Ovary (tissue), 9 donors: ENCODE results near the gene CAMSAP3. TPM values are rescaled to one million over a fixed set of nuclear protein-coding genes. Genes with fewer than 3 reads are reported as not detected.

Source experiments
- DNase-seq, 5 donors: peaks; one replicate each; pipeline ENCODE4 v3.0.0-alpha.2; 2019 to 2020
- H3K27ac ChIP-seq, 2 donors: fragments of 200-600 bp; one replicate each; pipeline versions ENCODE4 v1.5.1 to v1.8.0; 2019 to 2022
- H3K27me3 ChIP-seq: fragments of 200-600 bp; one replicate; pipeline ENCODE4 v1.8.0; 2022
- H3K36me3 ChIP-seq: fragments of 200-600 bp; sonication (generic); one replicate; pipeline ENCODE4 v1.5.1; 2019
- H3K4me1 ChIP-seq: one replicate; pipeline ENCODE4 v1.8.1; 2013; ENCODE audit warnings: mild to moderate bottlenecking, moderate library complexity; ENCODE audit not compliant: insufficient read depth
- H3K4me3 ChIP-seq: fragments of 200-600 bp; sonication (generic); one replicate; pipeline ENCODE4 v1.5.1; 2017
- H3K9me3 ChIP-seq, 2 donors: fragments of 200-600 bp in 1 of 2; sonication (generic) in 1 of 2; one replicate each; pipeline versions ENCODE4 v1.5.1 to v1.8.1; 2013 to 2019; ENCODE audit warnings: mild to moderate bottlenecking in 1 of 2, moderate library complexity in 1 of 2
- CTCF ChIP-seq, 3 donors: fragments of 450-650 bp in 2 of 3; fragments of 200-600 bp in 1 of 3; IDR thresholded peaks; one replicate each; pipeline versions ENCODE4 v1.5.1 to v1.8.0; 2016 to 2022; ENCODE audit warnings: antibody characterized with exemption in 3 of 3, mild to moderate bottlenecking in 1 of 3
- EP300 ChIP-seq: sonication (generic); formaldehyde crosslinking; IDR thresholded peaks from one replicate; pipeline ENCODE4 v1.6.1; 2017; ENCODE audit warnings: antibody characterized with exemption
- POLR2A ChIP-seq: fragments of 450-650 bp; IDR thresholded peaks from one replicate; pipeline ENCODE4 v1.6.1; 2017; ENCODE audit warnings: antibody characterized with exemption, mild to moderate bottlenecking, moderate library complexity
- WGBS, 3 donors: extraction: QIAGEN DNeasy Blood & Tissue Kit in 1 of 3; methylation state at CpG; one replicate each; pipeline versions ENCODE4 v1.1.5 to v1.1.7; 2013 to 2017; 5-methylcytosine and 5-hydroxymethylcytosine counted together
- intact Hi-C, 4 donors: fragments of 100-400 bp; cut with DNase I; formaldehyde crosslinking; loops; one replicate each; pipeline versions ENCODE4 v1.11.0 to v1.15.1; 2022 to 2023
- polyA plus RNA-seq, 2 donors: library from polyadenylated mRNA; stranded (reverse); fragments of 200-250 nt in 1 of 2; fragments of 350-450 nt in 1 of 2; fragmentation: Illumina TruSeq in 1 of 2; extraction: RNeasy Lipid Tissue Mini Kit (QIAGEN cat#74804) in 1 of 2; gene quantifications; one replicate each; pipeline ENCODE4 v1.2.3, GENCODE V29; 2013 to 2014
- total RNA-seq, 7 donors: library from RNA; depleted of rRNA in 2 of 7; stranded (reverse); fragments of >200 nt in 2 of 7; fragmentation: NEBNext Ultra II Directional in 3 of 7; extraction: Animal tissue kit (Norgen Biotek cat#: 25700) in 3 of 7; gene quantifications; one replicate each; pipeline versions ENCODE4 v1.1.0 to v1.2.4, GENCODE V29; 2016 to 2023
- donor health status: DM: no; HTN: no; CAD: no; lungs with moderate emphysema.
- donor health status: DM: no; HTN: no; CAD: no.
- donor health status: Bipolar disorder and iron deficiency.
- donor health status: DM: yes; HTN: yes; CAD: no.
- donor health status: DM: no; HTN: no; CAD: no.
- donor health status: DM: yes; HTN: yes; CAD: no.

The CAMSAP3 gene
- total and polyA plus RNA-seq, 9 donors, result 0.08 to 8.2 (median 1.4) TPM

DNA sequence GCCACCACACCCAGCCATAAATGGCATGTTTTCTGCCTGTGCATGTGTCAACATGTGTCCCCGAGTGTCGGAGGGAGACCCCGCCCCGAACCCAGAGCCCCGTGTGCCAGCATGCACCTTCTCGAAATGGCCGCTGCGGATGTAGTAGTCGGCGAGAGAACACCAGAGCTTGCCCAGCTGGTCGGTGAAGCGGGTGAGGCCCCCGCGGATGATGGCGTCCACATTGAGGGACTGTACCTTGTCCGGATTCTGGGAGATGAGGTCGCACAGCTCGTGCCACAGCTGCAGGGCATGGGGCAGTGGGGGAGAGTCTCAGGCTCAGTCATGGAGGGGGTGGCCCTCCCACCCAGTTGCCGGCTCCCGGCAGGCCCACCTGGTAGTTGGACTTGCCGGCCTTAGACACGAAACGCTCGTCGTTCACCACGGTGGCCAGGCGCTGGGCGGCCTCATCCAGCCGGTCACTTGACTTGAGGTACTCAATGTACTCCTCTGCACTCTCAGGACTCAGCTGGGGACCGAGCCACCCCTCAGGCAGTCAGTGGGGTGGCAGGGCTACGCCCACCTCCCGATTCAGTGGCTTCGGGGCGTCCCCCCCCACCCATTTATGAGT lies 30.2 kb downstream of the CAMSAP3 start:
- TF ChIP-seq POLR2A (no peak), CTCF (IDR thresholded peaks at IDR 0.05) (no peak), EP300 (no peak)
- intact Hi-C loops, result no loop called here
- Histone ChIP-seq H3K9me3 (no peaks in the 10 kb centered on the region), H3K27me3 (no peaks in the 10 kb centered on the region), H3K36me3 (no peaks in the 10 kb centered on the region), H3K4me3 (no peak overlapping the region), H3K4me1 (peaks cover 13% of the 10 kb centered on the region), H3K27ac (no peak overlapping the region)
- DNase-seq, result no peak
- WGBS, 3 donors, result 94 to 95% (median 94%) methylated on average over 34 of the region's 34 CpGs

DNA sequence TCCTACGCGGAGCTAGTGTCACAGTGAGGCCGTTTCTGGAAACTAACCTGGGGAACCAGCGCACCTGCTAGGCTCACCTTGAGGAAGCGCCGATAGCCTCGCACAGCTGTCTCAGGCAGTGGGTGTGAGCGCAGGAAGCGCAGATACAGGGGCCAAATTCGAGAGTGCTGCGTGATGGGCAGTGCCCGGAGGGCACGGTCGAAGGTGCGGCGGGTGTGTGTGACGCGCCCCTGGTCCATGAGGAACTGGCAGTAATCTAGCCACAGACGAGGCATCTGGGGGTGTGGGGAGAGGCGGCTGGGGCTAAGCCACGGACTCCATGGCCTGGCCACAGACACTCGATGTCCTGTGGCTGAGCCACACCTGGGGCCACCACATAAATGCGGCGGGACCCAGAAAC lies 31.5 kb downstream of the CAMSAP3 start:
- Histone ChIP-seq H3K27me3 (no peaks in the 10 kb centered on the region), H3K27ac (no peak overlapping the region), H3K4me3 (no peak overlapping the region), H3K36me3 (no peaks in the 10 kb centered on the region), H3K4me1 (peaks cover 13% of the 10 kb centered on the region), H3K9me3 (no peaks in the 10 kb centered on the region)
- intact Hi-C loops, result no loop called here
- DNase-seq, result no peak
- WGBS, 3 donors, result 91 to 93% (median 93%) methylated on average over 21 to 24 of the region's 24 CpGs
- TF ChIP-seq CTCF (IDR thresholded peaks at IDR 0.05) (no peak), POLR2A (no peak), EP300 (no peak)

GRCh38 chr19:7628589-7629311 lies 33.1 kb downstream of the CAMSAP3 start:
- no peaks in the 10 kb centered on the region for H3K9me3 ChIP-seq
- no peaks in the 10 kb centered on the region for H3K36me3 ChIP-seq
- TF ChIP-seq CTCF (IDR thresholded peaks at IDR 0.05), result no peak
- no peak for TF ChIP-seq EP300
- no peak for TF ChIP-seq POLR2A
- H3K27me3 ChIP-seq, result no peaks in the 10 kb centered on the region
- H3K4me1 ChIP-seq, result peaks cover 13% of the 10 kb centered on the region
- DNase-seq, result no peak
- peak overlapping the region in 1 of 2 donors; percentile 80 for H3K27ac ChIP-seq
- intact Hi-C loops, result no loop called here
- WGBS, 3 donors, result 3 to 5% (median 4%) methylated on average over 15 of the region's 15 CpGs
- peak overlapping the region; percentile 68 for H3K4me3 ChIP-seq

DNA sequence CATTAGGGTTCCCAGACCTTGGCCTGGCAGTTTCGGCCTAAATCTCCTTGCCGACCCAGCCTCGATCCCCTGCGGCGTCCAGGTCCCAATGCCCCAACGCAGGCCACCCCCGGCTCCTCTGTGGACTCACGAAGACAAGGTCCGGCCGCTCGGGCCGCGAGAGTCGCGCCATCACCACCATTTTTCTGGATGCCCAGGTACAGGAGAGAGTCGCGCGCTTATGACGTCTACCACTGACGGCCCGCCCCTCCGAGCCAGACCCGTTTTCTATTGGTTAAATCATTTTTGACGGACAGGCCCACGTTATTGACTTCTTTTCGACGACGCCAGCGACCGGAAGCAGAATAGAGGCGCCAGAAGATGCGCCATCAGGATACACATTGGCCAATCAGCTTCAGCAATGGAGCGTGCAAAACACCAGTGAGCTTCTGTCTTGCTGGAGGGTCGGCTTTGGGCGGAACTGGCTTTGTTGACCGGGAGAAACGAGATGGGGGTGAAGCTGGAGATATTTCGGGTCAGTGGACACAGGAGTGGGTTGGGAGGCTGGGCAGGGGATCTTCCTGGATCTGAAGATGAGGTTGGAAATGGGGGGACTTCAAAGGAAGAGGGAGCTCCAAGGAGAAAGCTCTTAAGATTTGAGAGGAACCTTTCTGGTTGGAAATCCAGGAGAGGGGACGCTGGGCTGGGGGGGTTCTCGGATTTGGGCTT lies 33.8 kb downstream of the CAMSAP3 start, which contains the start of the genes PET100 and XAB2:
Gene PET100, plus strand, starts transcription at position 447 of the 708 bp plus-strand sequence. Its CDS starts 41 bp downstream, at position 488.
Gene XAB2, minus strand, starts transcription at position 199 of the 708 bp plus-strand sequence. Its CDS starts 18 bp downstream, at position 181.
- peak; percentile 61 for TF ChIP-seq POLR2A
- TF ChIP-seq CTCF (IDR thresholded peaks at IDR 0.05), result no peak
- intact Hi-C loops, result no loop called here
- Histone ChIP-seq H3K4me1 (peaks cover 13% of the 10 kb centered on the region), H3K27me3 (no peaks in the 10 kb centered on the region), H3K36me3 (no peaks in the 10 kb centered on the region), H3K9me3 (no peaks in the 10 kb centered on the region), H3K4me3 (peak within 1 kb of the TSS; percentile 68), H3K27ac (peak within 1 kb of the TSS in 1 of 2 donors; percentile 80)
- WGBS, 3 donors, result 0 to 1% (median 0%) methylated on average over 40 of the region's 40 CpGs
- peak; percentile 95 to 98 (median 97) for DNase-seq
